Mucosa of descending colon (tissue), 3 donors: ENCODE data around the gene ZNF614. TPM values are rescaled to one million over a fixed set of nuclear protein-coding genes. Genes with fewer than 3 reads are reported as not detected.

Experiments used
- ATAC-seq: fragments of 200-7000 bp; cut with Tn5 transposase; one replicate; pipeline ENCODE4 v1.9.1; 2020; ENCODE audit warnings: mild to moderate bottlenecking, moderate library complexity
- DNase-seq, 3 donors: peaks; one replicate each; pipeline ENCODE4 v3.0.0-alpha.2; 2020
- H3K36me3 ChIP-seq: fragments of 200-600 bp; one replicate; pipeline ENCODE4 v1.8.0; 2021; ENCODE audit warnings: low read depth, mild to moderate bottlenecking
- H3K4me1 ChIP-seq: fragments of 200-600 bp; one replicate; pipeline ENCODE4 v1.8.0; 2021; ENCODE audit warnings: low read depth, mild to moderate bottlenecking
- H3K4me3 ChIP-seq: fragments of 200-600 bp; one replicate; pipeline ENCODE4 v1.8.0; 2021; ENCODE audit warnings: mild to moderate bottlenecking
- H3K9me3 ChIP-seq: fragments of 200-600 bp; one replicate; pipeline ENCODE4 v1.8.0; 2021; ENCODE audit warnings: mild to moderate bottlenecking
- CTCF ChIP-seq: fragments of 200-600 bp; IDR thresholded peaks from one replicate; pipeline ENCODE4 v1.8.0; 2022; ENCODE audit warnings: antibody characterized with exemption, mild to moderate bottlenecking
- intact Hi-C, 2 donors: fragments of 100-400 bp; cut with DNase I in 1 of 2; cut with micrococcal nuclease in 1 of 2; formaldehyde crosslinking; loops; one replicate each; pipeline versions ENCODE4 v1.11.0 to v1.11.1; 2022; cut with DNase I, micrococcal nuclease
- total RNA-seq, 3 donors: library from RNA; stranded (reverse); fragmentation: NEBNext Ultra II Directional in 2 of 3; extraction: Animal tissue kit (Norgen Biotek cat#: 25700) in 2 of 3; gene quantifications; one replicate each; pipeline versions ENCODE4 v1.2.1 to v1.2.4, GENCODE V29; 2021 to 2023
- donor health status: DM: no; HTN: no; CAD: no; lungs with moderate emphysema.
- donor health status: DM: no; HTN: no; CAD: no.
- donor health status: DM: no; HTN: yes; CAD: no.

The ZNF614 gene
- total RNA-seq, 3 donors from 2014 or later = 3.8 to 7.9 (median 4.1) TPM

GRCh38 chr19:51970718-51971117 lies 57.5 kb downstream of the ZNF614 start:
- Histone ChIP-seq H3K36me3 (peaks cover 61% of the 10 kb centered on the region), H3K9me3 (peaks cover 99% of the 10 kb centered on the region), H3K4me3 (no peak overlapping the region), H3K4me1 (no peaks in the 10 kb centered on the region)
- no peak for ATAC-seq
- TF ChIP-seq CTCF = no peak
- no peak for DNase-seq
- intact Hi-C loops = no loop called here

GRCh38 chr19:51965583-51965982 lies 62.6 kb downstream of the ZNF614 start:
- Histone ChIP-seq H3K36me3 (peaks cover 40% of the 10 kb centered on the region), H3K4me3 (no peak overlapping the region), H3K9me3 (peaks cover 97% of the 10 kb centered on the region), H3K4me1 (no peaks in the 10 kb centered on the region)
- DNase-seq (no peak), ATAC-seq (no peak)
- no peak for TF ChIP-seq CTCF
- intact Hi-C loops = no loop called here

Other genes with a start within 250 kb of the ZNF614 start
- gene FPR3, start 233.2 kb downstream of the ZNF614 start, total RNA-seq = 1 to 10 TPM; 3.6 to 9.8 (median 7.4) TPM
- 10 to 100 TPM in 1 of 3 donors, 1 to 10 TPM in 2; 5.8 to 17.2 (median 9.7) TPM for gene ZNF577, start 140.4 kb downstream of the ZNF614 start, total RNA-seq
- 10 to 100 TPM in 1 of 3 donors, 1 to 10 TPM in 2; 7.5 to 15.8 (median 9.0) TPM for gene ZNF649, start 123.4 kb downstream of the ZNF614 start, total RNA-seq
- 1 to 10 TPM; 6.6 to 9.3 (median 8.0) TPM for gene ZNF613, start 100.9 kb downstream of the ZNF614 start, total RNA-seq
- gene ZNF350, start 41.5 kb downstream of the ZNF614 start, total RNA-seq = 10 to 100 TPM; 13.5 to 21.8 (median 21.1) TPM
- gene ZNF615, start 20.2 kb downstream of the ZNF614 start, total RNA-seq = 10 to 100 TPM in 1 of 3 donors, 1 to 10 TPM in 2; 5.0 to 15.5 (median 6.3) TPM
- gene ZNF432, start 20.5 kb upstream of the ZNF614 start, total RNA-seq = 10 to 100 TPM in 2 of 3 donors, 1 to 10 TPM in 1; 9.1 to 18.4 (median 10.3) TPM
- 10 to 100 TPM; 13.4 to 22.4 (median 20.1) TPM for gene ZNF841, start 67.4 kb upstream of the ZNF614 start, total RNA-seq
- gene ZNF616, start 111.6 kb upstream of the ZNF614 start, total RNA-seq = 10 to 100 TPM in 2 of 3 donors, 1 to 10 TPM in 1; 5.5 to 13.4 (median 11.1) TPM
- gene ZNF836, start 143.2 kb upstream of the ZNF614 start, total RNA-seq = 10 to 100 TPM in 2 of 3 donors, 1 to 10 TPM in 1; 9.1 to 16.6 (median 11.1) TPM
- 100 to 1,000 TPM; 212 to 274 (median 273) TPM for gene PPP2R1A, start 161.7 kb upstream of the ZNF614 start, total RNA-seq
- gene ZNF766, start 241.2 kb upstream of the ZNF614 start, total RNA-seq = 10 to 100 TPM; 11.4 to 21.0 (median 12.8) TPM